ENCODE results near the gene SPRN.

The SPRN gene

DNA sequence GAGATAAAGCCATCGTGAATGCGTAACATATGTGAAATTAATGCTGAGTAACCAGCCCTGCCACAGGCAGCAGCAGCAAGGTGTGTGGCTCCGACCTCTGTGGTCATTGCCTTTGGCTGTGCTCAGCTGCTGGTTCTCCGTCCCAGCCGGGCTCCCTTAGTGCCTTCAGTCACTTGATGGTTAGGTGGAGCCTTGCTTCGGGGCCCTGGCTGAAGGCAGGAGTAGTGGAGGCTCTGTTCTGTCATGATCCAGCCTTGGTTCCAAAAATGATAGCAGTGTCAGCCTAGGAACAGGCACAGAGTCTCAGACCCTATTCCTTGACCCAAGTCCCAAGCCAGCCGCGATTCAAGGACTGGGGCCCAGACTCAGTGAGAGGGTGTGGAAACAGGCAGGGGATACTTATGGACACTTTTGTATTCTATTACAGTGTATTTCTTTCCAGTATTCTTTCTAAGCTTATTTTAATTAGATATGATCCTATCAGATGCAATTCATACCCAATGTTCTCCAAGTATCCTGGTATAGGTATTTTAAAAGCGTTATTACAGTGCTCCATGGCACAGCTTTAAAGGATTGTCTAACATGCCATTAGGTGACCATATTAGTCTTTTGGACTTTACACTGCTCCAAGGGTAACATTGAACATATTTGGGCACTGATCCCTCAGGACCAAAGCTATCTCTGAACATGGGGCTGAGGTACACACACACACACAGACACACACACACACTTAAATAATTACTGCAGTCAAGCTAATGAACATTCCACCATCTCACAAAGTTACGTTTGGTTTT lies 38.3 kb upstream of the SPRN start:
- H3K4me1 ChIP-seq (ENCODE audit: insufficient read depth, low read length) = no peaks in the 10 kb centered on the region
- H3K27me3 ChIP-seq (ENCODE audit: control insufficient read depth in 1 of 2, insufficient read depth in 2 of 2, low read length in 2 of 2) = no peaks in the 10 kb centered on the region
- H3K9me3 ChIP-seq (ENCODE audit: low read length) = no peaks in the 10 kb centered on the region
- H3K9ac ChIP-seq (ENCODE audit: low read length) = no peak overlapping the region
- H3K36me3 ChIP-seq (ENCODE audit: insufficient read depth, low read length) = no peaks in the 10 kb centered on the region
- no peak overlapping the region for H3K27ac ChIP-seq (ENCODE audit: low read depth, low read length)
- H3K4me3 ChIP-seq (ENCODE audit: low read depth in 1 of 2, low read length in 2 of 2) = no peak overlapping the region

- no peak overlapping the region for H3K9ac ChIP-seq (ENCODE audit: low read length)
Measured at GRCh38 chr10:133461841-133462240, 37.4 kb upstream of the SPRN start.

DNA sequence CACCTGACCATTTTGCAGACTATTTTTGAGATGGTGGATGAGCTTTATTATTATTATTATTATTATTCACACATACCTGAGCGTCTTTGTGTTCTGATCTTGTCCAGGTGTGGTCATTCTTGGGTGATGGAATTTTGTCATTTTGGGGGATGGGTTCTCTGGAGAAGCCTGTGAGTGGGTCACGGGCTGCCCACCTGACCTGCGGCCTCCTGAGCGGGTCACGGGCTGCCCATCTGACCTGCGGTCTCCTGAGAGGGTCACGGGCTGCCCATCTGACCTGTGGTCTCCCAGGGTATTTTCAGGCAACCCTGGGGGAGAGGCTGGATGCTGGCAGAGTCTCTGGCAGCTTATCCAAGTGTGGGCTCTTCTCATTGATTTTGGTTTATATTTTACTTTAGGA lies 36.6 kb upstream of the SPRN start:
- Histone ChIP-seq H3K27ac (ENCODE audit: low read depth, low read length) (no peak overlapping the region), H3K27me3 (ENCODE audit: control insufficient read depth in 1 of 2, insufficient read depth in 2 of 2, low read length in 2 of 2) (no peaks in the 10 kb centered on the region), H3K4me3 (ENCODE audit: low read depth in 1 of 2, low read length in 2 of 2) (no peak overlapping the region), H3K4me1 (ENCODE audit: insufficient read depth, low read length) (no peaks in the 10 kb centered on the region), H3K9me3 (ENCODE audit: low read length) (no peaks in the 10 kb centered on the region), H3K9ac (ENCODE audit: low read length) (no peak overlapping the region), H3K36me3 (ENCODE audit: insufficient read depth, low read length) (no peaks in the 10 kb centered on the region)

More at GRCh38 chr10:133461841-133462240, 37.4 kb upstream of the SPRN start:
- Histone ChIP-seq H3K27me3 (ENCODE audit: control insufficient read depth in 1 of 2, insufficient read depth in 2 of 2, low read length in 2 of 2) (no peaks in the 10 kb centered on the region), H3K27ac (ENCODE audit: low read depth, low read length) (no peak overlapping the region), H3K4me1 (ENCODE audit: insufficient read depth, low read length) (no peaks in the 10 kb centered on the region), H3K9me3 (ENCODE audit: low read length) (no peaks in the 10 kb centered on the region), H3K36me3 (ENCODE audit: insufficient read depth, low read length) (no peaks in the 10 kb centered on the region), H3K4me3 (ENCODE audit: low read depth in 1 of 2, low read length in 2 of 2) (no peak overlapping the region)

DNA sequence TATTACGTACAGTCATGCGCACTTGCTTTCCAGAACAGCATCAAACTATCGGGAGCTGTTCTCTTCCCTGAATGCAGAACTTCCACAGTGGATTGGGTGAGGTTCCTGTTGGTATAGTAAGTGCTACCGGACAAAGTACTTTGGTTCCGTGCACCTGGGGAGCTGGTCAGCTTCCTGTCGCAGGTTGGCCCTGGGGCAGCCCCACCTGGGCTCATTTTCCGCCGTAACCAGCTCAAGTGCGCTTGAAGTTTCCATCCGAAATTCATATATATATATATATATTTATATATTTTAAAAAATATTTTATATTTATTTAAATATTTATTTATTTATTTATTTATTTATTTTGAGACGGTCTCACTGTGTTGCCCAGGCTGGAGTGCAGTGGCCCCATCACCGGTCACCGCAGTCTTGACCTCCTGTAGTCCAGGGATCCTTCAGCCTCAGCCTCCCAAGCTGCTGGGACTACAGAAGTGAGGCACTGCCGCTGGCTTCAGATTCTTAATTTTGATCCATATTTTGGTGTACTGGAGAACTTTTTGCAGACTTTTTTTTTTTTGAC lies 35.9 kb upstream of the SPRN start:
- no peak overlapping the region for H3K4me3 ChIP-seq (ENCODE audit: low read depth in 1 of 2, low read length in 2 of 2)
- H3K9ac ChIP-seq (ENCODE audit: low read length) = no peak overlapping the region
- H3K9me3 ChIP-seq (ENCODE audit: low read length) = no peaks in the 10 kb centered on the region
- H3K27me3 ChIP-seq (ENCODE audit: control insufficient read depth in 1 of 2, insufficient read depth in 2 of 2, low read length in 2 of 2) = no peaks in the 10 kb centered on the region
- H3K36me3 ChIP-seq (ENCODE audit: insufficient read depth, low read length) = no peaks in the 10 kb centered on the region
- H3K27ac ChIP-seq (ENCODE audit: low read depth, low read length) = no peak overlapping the region
- H3K4me1 ChIP-seq (ENCODE audit: insufficient read depth, low read length) = no peaks in the 10 kb centered on the region

DNA sequence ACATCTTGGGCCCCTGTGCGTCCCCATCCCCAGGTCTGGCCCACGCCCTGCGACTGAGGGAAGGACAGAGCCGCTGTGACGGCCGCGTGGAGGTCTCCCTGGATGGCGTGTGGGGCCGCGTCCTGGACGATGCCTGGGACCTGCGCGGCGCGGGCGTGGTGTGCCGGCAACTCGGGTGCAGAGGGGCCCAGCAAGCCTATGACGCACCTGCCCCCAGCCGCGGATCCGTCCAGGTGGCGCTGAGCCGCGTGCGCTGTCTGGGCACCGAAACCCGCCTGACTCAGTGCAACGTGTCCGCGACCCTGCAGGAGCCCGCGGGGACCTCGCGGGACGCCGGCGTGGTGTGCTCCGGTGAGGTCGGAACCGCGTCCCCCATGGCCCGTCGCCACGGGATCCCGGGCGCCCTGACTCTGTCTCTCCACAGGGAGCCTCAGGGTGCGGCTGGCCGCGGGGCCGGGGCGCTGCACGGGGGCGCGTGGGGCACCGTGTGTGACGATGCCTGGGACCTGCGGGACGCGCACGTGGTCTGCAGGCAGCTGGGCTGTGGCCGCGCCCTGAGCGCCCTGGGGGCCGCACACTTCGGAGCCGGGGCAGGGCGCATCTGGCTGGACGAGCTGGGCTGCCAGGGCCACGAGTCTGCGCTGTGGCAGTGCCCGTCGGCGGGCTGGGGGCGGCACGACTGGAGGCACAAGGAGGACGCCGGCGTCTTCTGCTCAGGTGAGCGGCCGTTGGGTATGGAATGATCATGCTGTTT lies 35.2 kb upstream of the SPRN start:
- Histone ChIP-seq H3K4me3 (ENCODE audit: low read depth in 1 of 2, low read length in 2 of 2) (no peak overlapping the region), H3K36me3 (ENCODE audit: insufficient read depth, low read length) (no peaks in the 10 kb centered on the region), H3K9ac (ENCODE audit: low read length) (no peak overlapping the region), H3K27me3 (ENCODE audit: control insufficient read depth in 1 of 2, insufficient read depth in 2 of 2, low read length in 2 of 2) (no peaks in the 10 kb centered on the region), H3K27ac (ENCODE audit: low read depth, low read length) (no peak overlapping the region), H3K4me1 (ENCODE audit: insufficient read depth, low read length) (no peaks in the 10 kb centered on the region), H3K9me3 (ENCODE audit: low read length) (no peaks in the 10 kb centered on the region)

DNA sequence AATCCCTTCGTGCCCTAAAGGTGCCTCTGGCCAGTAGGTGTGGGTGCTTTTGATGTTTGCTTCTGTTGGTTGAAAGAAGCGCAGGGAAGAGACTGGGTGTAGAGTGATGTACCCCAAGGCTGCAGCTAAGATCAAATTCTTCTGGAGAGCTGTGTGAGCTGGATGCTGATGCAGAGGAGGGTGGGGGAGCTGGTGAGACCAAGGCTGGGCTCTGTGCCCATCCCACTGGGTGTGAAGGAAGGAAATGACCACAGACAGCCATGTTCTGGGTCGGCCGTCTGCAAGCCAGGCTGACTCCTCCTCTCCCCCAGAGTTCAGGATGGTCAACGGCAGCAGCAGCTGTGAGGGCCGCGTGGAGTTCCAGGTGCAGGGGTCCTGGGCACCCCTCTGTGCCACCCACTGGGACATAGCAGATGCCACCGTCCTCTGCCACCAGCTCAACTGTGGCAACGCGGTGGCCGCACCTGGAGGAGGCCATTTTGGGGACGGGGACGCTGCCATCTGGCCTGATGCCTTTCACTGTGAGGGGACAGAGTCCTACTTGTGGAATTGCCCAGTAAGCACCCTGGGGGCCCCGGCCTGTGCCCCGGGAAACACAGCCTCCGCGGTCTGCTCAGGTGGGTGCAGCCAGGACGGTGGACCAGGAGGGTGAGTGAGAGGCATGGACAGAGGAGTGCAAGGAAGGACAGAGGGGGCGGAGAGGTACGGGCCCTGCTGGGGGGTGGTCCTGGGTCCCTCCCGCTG lies 34.5 kb upstream of the SPRN start:
- H3K36me3 ChIP-seq (ENCODE audit: insufficient read depth, low read length) = no peaks in the 10 kb centered on the region
- no peaks in the 10 kb centered on the region for H3K27me3 ChIP-seq (ENCODE audit: control insufficient read depth in 1 of 2, insufficient read depth in 2 of 2, low read length in 2 of 2)
- no peak overlapping the region for H3K4me3 ChIP-seq (ENCODE audit: low read depth in 1 of 2, low read length in 2 of 2)
- H3K27ac ChIP-seq (ENCODE audit: low read depth, low read length) = no peak overlapping the region
- no peaks in the 10 kb centered on the region for H3K9me3 ChIP-seq (ENCODE audit: low read length)
- no peaks in the 10 kb centered on the region for H3K4me1 ChIP-seq (ENCODE audit: insufficient read depth, low read length)
- no peak overlapping the region for H3K9ac ChIP-seq (ENCODE audit: low read length)

- Histone ChIP-seq H3K36me3 (ENCODE audit: insufficient read depth, low read length) (no peaks in the 10 kb centered on the region), H3K4me3 (ENCODE audit: low read depth in 1 of 2, low read length in 2 of 2) (no peak overlapping the region), H3K9me3 (ENCODE audit: low read length) (no peaks in the 10 kb centered on the region), H3K27me3 (ENCODE audit: control insufficient read depth in 1 of 2, insufficient read depth in 2 of 2, low read length in 2 of 2) (no peaks in the 10 kb centered on the region), H3K4me1 (ENCODE audit: insufficient read depth, low read length) (no peaks in the 10 kb centered on the region), H3K27ac (ENCODE audit: low read depth, low read length) (no peak overlapping the region), H3K9ac (ENCODE audit: low read length) (no peak overlapping the region)
Measured at GRCh38 chr10:133458021-133458709, 33.7 kb upstream of the SPRN start.

DNA sequence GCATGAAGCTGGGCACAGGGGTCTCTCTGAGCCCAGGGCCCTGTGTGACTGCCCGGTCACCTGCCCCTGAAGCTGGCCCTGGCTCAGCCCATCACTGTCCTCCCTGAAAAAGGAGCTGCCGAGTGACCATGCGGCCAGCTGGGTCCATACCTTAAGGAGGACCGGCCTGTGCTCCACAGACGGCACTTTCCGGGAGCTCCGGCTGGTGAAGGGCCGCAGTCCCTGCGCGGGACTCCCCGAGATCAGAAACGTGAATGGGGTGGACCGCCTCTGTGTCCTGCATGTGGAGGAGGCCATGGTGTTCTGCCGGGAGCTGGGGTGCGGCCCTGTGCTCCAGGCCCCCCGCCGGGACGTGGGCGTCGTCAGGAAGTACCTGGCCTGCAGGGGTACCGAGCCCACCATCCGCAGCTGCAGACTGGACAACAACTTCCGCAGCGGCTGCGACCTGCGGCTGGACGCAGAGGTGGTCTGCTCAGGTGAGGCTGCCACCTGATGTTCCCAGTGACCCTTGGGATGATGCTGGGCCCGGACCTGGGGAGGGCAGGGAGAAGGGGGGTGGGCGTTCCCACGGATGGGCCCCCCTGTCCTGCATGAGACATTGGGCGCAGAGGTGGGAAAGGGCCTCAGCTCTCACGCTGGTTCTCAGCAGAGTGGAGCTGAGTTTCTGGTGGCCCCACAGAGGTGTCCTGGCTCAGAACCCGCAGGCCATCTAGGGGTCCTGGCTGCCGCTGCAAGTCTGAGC lies 32.8 kb upstream of the SPRN start:
- Histone ChIP-seq H3K4me1 (ENCODE audit: insufficient read depth, low read length) (no peaks in the 10 kb centered on the region), H3K9ac (ENCODE audit: low read length) (no peak overlapping the region), H3K36me3 (ENCODE audit: insufficient read depth, low read length) (no peaks in the 10 kb centered on the region), H3K4me3 (ENCODE audit: low read depth in 1 of 2, low read length in 2 of 2) (no peak overlapping the region), H3K27ac (ENCODE audit: low read depth, low read length) (no peak overlapping the region), H3K9me3 (ENCODE audit: low read length) (no peaks in the 10 kb centered on the region), H3K27me3 (ENCODE audit: control insufficient read depth in 1 of 2, insufficient read depth in 2 of 2, low read length in 2 of 2) (no peaks in the 10 kb centered on the region)

DNA sequence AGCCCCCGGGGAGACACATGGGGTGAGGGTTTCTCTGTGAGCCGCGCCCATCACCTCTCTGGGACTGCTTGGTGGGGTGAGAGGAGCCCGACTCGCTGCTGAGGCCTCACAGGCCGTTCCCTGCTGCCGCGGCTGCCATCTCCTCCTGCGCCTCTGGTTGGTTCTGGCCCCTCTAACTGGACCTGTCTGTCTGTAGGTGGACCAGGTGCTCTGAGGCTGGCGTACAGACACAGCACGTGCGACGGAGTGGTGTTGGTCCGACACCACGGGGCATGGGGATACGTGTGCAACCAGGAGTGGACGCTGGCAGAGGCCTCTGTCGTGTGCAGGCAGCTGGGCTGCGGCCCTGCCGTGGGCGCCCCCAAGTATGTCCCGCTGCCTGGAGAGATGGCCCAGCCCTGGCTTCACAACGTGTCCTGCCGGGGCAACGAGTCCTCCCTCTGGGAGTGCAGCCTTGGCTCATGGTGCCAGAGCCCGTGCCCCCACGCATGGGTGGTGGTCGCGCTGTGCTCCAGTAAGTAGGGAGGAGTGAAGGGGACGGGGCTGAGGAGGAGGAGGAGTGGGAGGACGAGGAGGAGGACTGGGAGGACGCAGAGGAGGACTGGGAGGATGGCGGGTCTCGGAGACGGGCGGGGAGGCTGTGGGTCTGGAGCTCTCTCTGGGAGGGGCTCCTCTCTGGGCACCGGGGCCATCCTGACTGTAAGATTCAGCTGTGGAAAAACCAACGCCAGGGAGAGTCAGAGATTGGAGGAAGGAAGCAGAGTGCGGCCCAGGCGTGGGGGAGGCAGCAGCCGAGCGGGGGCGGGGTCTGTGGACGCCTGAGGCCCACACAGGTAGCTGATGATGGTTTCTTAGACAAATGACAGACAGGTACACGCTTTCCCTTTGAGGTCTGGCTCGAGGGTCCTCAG lies 31.9 kb upstream of the SPRN start:
- Histone ChIP-seq H3K9me3 (ENCODE audit: low read length) (no peaks in the 10 kb centered on the region), H3K27me3 (ENCODE audit: control insufficient read depth in 1 of 2, insufficient read depth in 2 of 2, low read length in 2 of 2) (no peaks in the 10 kb centered on the region), H3K27ac (ENCODE audit: low read depth, low read length) (no peak overlapping the region), H3K4me3 (ENCODE audit: low read depth in 1 of 2, low read length in 2 of 2) (no peak overlapping the region), H3K4me1 (ENCODE audit: insufficient read depth, low read length) (no peaks in the 10 kb centered on the region), H3K36me3 (ENCODE audit: insufficient read depth, low read length) (no peaks in the 10 kb centered on the region), H3K9ac (ENCODE audit: low read length) (no peak overlapping the region)

GRCh38 chr10:133455611-133456031 lies 31.2 kb upstream of the SPRN start:
- Histone ChIP-seq H3K4me3 (ENCODE audit: low read depth in 1 of 2, low read length in 2 of 2) (no peak overlapping the region), H3K36me3 (ENCODE audit: insufficient read depth, low read length) (no peaks in the 10 kb centered on the region), H3K27ac (ENCODE audit: low read depth, low read length) (no peak overlapping the region), H3K4me1 (ENCODE audit: insufficient read depth, low read length) (no peaks in the 10 kb centered on the region), H3K9ac (ENCODE audit: low read length) (no peak overlapping the region), H3K9me3 (ENCODE audit: low read length) (no peaks in the 10 kb centered on the region), H3K27me3 (ENCODE audit: control insufficient read depth in 1 of 2, insufficient read depth in 2 of 2, low read length in 2 of 2) (no peaks in the 10 kb centered on the region)
